22Rv1 (cell line): ENCODE results near the gene SMYD3.

Experiments
- ZFX ChIP-seq: fragments of 450-650 bp; IDR thresholded peaks from 2 replicates; pipeline ENCODE4 v1.6.1; 2017; ENCODE audit warnings: antibody characterized with exemption, borderline replicate concordance
- TF ChIP-seq, protein P1 (sequence below): fragments of 450-650 bp; IDR thresholded peaks from 2 replicates; pipeline ENCODE4 v1.5.1; 2017; ENCODE audit warnings: mild to moderate bottlenecking

DNA sequence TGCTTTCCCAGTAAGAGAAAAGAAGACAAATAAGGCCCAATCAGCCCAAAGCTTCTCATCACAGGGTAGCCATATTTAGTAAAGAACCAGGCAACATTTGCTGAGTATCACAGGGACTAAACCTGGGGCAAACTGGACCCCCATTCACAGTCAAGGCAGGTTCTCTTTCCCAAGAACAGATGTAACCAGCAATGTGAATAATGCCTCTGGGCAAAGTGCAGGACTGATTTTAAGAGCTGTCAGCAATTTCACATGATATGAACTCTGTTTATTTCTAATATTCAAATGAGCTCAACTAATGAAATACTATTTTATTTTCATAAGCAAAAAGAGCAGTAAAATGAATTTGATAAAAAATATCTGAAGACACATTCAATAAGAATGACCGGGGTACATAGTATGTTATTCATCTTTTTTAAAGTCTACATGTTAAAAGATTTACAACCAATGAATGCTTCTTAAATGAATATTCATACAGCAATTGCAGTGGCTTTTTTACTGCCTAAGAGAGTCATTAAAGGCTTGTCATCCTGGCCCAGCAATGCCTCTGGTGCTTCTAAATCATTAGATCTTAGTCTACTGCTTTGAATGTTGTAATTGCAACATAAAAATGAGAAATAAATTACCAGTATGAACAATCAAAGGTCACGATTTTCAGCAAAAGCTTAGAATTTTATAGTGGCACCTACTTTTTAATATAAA is 308.8 kb downstream of the SMYD3 start:
- TF ChIP-seq, protein P1, sequence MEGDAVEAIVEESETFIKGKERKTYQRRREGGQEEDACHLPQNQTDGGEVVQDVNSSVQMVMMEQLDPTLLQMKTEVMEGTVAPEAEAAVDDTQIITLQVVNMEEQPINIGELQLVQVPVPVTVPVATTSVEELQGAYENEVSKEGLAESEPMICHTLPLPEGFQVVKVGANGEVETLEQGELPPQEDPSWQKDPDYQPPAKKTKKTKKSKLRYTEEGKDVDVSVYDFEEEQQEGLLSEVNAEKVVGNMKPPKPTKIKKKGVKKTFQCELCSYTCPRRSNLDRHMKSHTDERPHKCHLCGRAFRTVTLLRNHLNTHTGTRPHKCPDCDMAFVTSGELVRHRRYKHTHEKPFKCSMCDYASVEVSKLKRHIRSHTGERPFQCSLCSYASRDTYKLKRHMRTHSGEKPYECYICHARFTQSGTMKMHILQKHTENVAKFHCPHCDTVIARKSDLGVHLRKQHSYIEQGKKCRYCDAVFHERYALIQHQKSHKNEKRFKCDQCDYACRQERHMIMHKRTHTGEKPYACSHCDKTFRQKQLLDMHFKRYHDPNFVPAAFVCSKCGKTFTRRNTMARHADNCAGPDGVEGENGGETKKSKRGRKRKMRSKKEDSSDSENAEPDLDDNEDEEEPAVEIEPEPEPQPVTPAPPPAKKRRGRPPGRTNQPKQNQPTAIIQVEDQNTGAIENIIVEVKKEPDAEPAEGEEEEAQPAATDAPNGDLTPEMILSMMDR, result no peak
- TF ChIP-seq ZFX, result no peak
